ENCODE results near the gene HSPB1. TPM values are rescaled to one million over a fixed set of nuclear protein-coding genes. Genes with fewer than 3 reads are reported as not detected.

Gene HSPB1
- total RNA-seq, 1 experiment from 2014 or later = 92.2 TPM

DNA sequence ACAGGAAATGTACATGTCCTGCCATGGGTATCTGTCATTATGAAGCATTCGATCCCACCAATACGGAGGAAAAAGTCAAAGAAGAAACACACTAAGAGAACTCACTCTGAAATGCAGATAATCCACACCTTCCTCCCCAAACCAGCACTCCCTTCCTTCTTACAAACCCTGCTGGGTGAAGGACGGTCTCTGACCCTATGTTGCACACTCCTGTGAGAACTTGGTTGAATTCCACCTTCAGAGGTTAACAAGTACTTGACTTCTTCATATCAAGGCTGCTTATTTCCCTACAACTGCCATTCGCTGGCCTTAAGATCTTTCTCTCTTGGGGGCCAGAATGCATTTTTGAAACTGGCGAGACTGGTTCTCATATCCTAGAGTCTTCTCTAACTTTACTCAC lies 39.7 kb downstream of the HSPB1 start:
- in situ Hi-C loops (cut with HindIII; ENCODE audit: low pct_unique_long_range_greater_than_20kb, low sequenced_read_pairs) = no loop called here

DNA sequence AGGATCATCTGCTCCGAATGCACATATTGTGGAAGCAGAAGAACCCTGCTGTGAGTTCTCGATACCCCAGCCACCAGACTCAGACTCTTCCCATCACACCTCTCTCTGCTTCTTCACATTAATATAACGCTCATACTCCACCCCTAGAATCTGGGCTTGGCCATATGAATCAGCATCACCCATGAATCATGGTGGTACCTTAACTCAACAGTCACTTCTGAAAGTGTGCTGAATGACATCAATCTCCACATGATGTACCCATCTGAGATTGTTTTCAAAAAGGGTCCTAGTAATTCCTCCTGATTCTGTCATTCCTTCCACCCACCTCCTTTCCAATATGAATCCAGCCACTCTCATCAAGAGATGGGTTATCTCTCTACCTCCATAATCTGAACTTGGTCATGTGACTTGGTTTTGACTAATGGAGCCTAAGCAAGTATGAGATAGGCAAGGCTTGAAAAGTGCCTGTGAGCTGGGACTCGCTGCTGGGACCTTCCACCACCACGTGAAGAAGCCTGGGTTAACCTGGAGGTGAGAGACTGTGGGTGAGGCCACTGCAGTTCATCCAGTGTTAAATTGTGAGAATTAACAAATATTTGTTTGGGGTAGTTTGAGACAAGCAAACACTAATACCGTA lies 40.9 kb downstream of the HSPB1 start:
- in situ Hi-C loops (cut with HindIII; ENCODE audit: low pct_unique_long_range_greater_than_20kb, low sequenced_read_pairs) = no loop called here
- no peak for DNase-seq (ENCODE audit: low read depth, low spot score)

More for the DNA sequence above, 39.7 kb downstream of the HSPB1 start:
- DNase-seq (ENCODE audit: low read depth, low spot score) = no peak

DNA sequence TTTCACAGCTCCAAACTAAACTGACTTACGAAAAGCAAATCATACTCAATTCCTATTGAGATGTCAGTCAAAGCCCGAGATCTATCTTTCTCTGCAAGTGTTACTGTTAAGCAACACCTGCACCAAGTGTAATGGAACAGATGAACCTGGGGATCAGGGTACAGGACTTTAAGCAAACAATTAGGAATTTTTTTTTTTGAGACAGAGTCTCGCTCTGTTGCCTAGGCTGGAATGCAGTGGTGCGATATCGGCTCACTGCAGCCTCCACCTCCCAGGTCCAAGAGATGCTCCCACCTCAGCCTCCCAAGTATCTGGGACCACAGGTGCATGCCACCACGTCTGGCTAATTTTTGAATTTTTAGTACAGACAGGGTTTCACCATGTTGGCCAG lies 41.5 kb downstream of the HSPB1 start:
- in situ Hi-C loops (cut with HindIII; ENCODE audit: low pct_unique_long_range_greater_than_20kb, low sequenced_read_pairs) = no loop called here
- DNase-seq (ENCODE audit: low read depth, low spot score) = no peak

DNA sequence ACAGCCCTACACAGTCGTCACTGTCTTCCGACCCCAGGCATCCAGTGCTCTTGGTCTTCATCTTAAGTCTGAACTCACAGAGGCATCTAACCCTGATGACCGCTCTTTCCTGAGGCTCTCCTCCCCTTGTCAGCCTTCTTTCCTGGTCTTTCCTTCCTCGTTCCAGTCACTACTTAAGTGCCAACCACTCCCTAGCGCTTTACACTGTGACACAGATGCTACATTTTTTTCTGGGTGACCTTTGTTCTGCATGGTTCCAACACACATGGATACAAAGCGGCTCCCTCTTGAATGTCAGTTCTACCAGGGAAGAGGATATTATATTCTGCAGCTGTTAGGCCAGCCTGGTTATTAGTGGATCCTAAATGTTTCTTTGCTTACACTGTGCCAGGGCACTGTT lies 43.6 kb downstream of the HSPB1 start:
- no peak for DNase-seq (ENCODE audit: low read depth, low spot score)
- in situ Hi-C loops (cut with HindIII; ENCODE audit: low pct_unique_long_range_greater_than_20kb, low sequenced_read_pairs) = no loop called here

DNA sequence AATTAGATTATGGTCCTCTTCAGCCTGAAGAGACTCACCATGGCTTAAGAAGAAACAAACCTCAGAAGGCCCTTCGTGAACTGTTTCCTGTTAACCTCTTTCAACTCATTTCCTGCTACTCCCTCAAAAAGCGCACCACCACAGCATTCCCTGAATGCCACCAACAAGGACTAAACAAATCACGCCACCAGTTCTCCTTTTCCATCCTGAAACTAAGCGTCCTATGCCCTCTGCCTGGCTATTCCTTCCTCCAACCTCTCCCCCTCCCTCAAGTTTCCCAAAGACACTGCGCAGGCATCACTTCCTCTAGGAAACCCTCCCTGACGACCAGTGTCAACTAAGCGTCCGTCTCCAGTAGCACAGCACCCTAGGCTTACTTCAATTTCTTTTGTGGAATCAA lies 44.3 kb downstream of the HSPB1 start:
- DNase-seq (ENCODE audit: low read depth, low spot score) = no peak
- in situ Hi-C loops (cut with HindIII; ENCODE audit: low pct_unique_long_range_greater_than_20kb, low sequenced_read_pairs) = no loop called here

DNA sequence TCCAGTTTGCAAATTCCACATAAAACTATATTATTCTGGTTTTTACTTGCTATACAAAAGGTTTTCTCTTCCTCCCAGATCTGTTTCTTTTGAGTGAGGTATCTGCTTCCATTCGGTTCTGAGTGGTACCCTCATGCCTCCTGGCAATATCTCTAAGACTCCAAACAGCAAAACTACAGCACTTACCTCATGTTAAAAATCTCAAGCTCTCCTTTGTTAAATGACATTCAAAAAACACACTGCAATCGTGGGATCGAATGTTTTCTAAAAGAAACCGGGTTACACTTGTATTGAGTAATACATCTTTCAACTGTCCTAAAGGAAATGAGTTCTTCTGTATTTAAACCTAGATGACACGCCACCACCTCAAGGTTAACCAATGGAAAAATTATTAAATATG lies 45.2 kb downstream of the HSPB1 start:
- in situ Hi-C loops (cut with HindIII; ENCODE audit: low pct_unique_long_range_greater_than_20kb, low sequenced_read_pairs) = no loop called here
- no peak for DNase-seq (ENCODE audit: low read depth, low spot score)

DNA sequence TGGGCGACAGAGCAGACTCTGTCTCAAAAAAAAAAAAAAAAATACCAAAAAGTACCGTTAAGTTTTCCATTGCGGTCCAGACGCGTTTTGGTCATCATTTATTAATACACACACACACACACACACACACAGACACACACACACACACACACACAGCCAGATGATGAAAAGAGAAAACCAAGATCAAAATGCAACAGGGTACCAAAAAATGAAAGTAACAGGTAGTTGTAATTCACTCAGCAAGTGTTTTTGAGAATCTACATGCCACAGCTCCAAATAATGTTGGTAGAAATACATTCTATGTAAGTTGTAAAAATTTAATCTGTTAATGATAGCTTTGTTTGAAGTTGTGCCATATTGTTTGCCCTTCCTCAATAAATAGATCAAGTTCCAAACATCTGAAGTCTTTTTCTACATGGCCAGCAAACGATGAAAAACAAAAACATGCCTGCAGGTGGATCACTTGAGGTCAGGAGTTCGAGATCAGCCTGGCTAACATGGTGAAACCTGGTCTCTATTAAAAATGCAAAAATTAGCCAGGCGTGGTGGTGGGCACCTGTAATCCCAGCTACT lies 46.9 kb downstream of the HSPB1 start:
- in situ Hi-C loops (cut with HindIII; ENCODE audit: low pct_unique_long_range_greater_than_20kb, low sequenced_read_pairs) = no loop called here
- DNase-seq (ENCODE audit: low read depth, low spot score) = no peak

DNA sequence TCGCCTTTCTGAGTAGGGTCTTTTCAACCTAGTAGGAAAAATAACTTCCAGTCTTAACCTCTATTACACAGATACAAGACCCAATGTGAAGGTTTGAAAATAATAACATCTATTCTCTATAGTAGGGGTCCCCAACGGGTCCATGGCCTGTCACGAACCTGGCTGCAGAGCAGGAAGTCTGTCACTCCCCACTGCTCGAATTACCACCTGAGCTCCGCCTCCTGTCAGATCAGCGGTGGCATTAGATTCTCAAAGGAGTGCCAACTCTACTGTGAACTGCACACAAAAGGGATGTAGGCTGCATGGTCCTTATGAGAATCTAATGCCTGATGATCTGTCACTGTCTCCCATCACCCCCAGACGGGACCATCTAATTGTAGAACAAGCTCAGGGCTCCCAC lies 48.9 kb downstream of the HSPB1 start:
- in situ Hi-C loops (cut with HindIII; ENCODE audit: low pct_unique_long_range_greater_than_20kb, low sequenced_read_pairs) = no loop called here
- DNase-seq (ENCODE audit: low read depth, low spot score) = no peak

DNA sequence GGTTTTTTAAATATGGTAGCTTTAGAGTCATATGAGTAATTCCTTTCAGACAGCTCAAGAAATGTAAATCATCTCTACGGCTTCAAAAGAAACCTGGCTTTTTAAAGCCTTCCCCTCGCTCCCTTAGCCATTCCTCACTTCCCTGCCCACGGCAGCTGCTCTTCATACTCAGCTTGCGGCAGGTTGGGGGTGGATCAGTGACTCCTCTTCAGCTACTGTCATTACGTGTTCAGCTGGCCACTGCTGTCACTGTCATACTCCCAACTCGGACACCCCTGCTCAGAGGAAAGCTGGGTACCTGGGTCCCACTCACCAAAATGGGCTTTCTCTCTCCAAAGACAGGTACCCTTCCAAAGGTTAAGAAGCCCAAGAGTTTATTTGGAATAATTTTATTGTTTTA lies 49.7 kb downstream of the HSPB1 start:
- in situ Hi-C loops (cut with HindIII; ENCODE audit: low pct_unique_long_range_greater_than_20kb, low sequenced_read_pairs) = no loop called here
- DNase-seq (ENCODE audit: low read depth, low spot score) = no peak

DNA sequence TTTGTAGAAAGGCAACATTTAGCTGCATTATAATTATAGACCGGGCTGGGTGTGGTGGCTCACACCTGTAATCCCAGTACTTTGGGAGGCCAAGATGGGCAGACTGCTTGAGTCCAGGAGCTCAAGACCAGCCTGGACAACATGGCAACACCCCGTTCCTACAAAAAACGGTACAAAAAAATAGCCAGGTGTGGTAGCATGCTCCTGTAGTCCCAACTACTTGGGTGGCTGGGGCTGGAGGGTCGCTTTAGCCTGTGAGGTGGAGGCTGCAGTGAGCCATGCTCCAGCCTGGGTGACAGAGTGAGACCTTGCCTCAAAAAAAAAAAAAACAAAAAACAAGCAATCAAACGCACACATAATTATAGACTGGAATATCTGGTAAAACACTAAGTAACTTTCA lies 51.3 kb downstream of the HSPB1 start:
- no peak for DNase-seq (ENCODE audit: low read depth, low spot score)
- in situ Hi-C loops (cut with HindIII; ENCODE audit: low pct_unique_long_range_greater_than_20kb, low sequenced_read_pairs) = no loop called here

Other genes starting within 250 kb of the HSPB1 start
- 13.1 and 16.4 TPM in 2 replicates for gene SRRM3, start 100.8 kb upstream of the HSPB1 start, total RNA-seq (2014; rRNA removed; shearing (Covaris generic))
- gene YWHAG, start 56.3 kb downstream of the HSPB1 start, total RNA-seq (2014; rRNA removed; shearing (Covaris generic)) = 69.0 and 74.5 TPM in 2 replicates
- 0.59 and 0.77 TPM in 2 replicates for gene SSC4D, start 107.0 kb downstream of the HSPB1 start, total RNA-seq (2014; rRNA removed; shearing (Covaris generic))
- 5.0 and 6.6 TPM in 2 replicates for gene ZP3, start 122.3 kb downstream of the HSPB1 start, total RNA-seq (2014; rRNA removed; shearing (Covaris generic))
- gene DTX2, start 159.0 kb downstream of the HSPB1 start, total RNA-seq (2014; rRNA removed; shearing (Covaris generic)) = 11.9 and 12.8 TPM in 2 replicates
- not detected in 2 replicates for gene UPK3B, start 207.9 kb downstream of the HSPB1 start, total RNA-seq (2014; rRNA removed; shearing (Covaris generic))
- not detected in 2 replicates for gene SPDYE16, start 240.6 kb downstream of the HSPB1 start, total RNA-seq (2014; rRNA removed; shearing (Covaris generic))

All from SK-MEL-5 (cell line).